Nephron (organoid): ENCODE measurements around the gene FAM149B1.

Experiments
- H3K27ac Mint-ChIP-seq, 3 experiments: 2 replicates each; pipeline ENCODE4 v1.8.0; 2020; ENCODE audit warnings: mixed read lengths in 3 of 3, mild to moderate bottlenecking in 2 of 3, moderate library complexity in 1 of 3
- H3K27me3 Mint-ChIP-seq: 2 replicates; pipeline ENCODE4 v1.8.0; 2021; ENCODE audit warnings: low read depth, mild to moderate bottlenecking, moderate library complexity, mixed read lengths
- H3K36me3 Mint-ChIP-seq: 2 replicates; pipeline ENCODE4 v1.8.0; 2020; ENCODE audit warnings: low read depth, mixed read lengths
- H3K4me1 Mint-ChIP-seq: 2 replicates; pipeline ENCODE4 v1.8.0; 2020; ENCODE audit warnings: mixed read lengths
- H3K4me3 Mint-ChIP-seq, 3 experiments: 2 replicates each; pipeline ENCODE4 v1.8.0; 2020; ENCODE audit warnings: mild to moderate bottlenecking in 3 of 3, mixed read lengths in 3 of 3, moderate library complexity in 2 of 3
- H3K9me3 Mint-ChIP-seq: 2 replicates; pipeline ENCODE4 v1.8.0; 2020; ENCODE audit warnings: mixed read lengths
- CTCF ChIP-seq, 3 experiments: fragments of 200-600 bp; sonication (generic); IDR thresholded peaks; one replicate each; pipeline ENCODE4 v1.5.0; 2021; ENCODE audit warnings: antibody characterized with exemption in 3 of 3; ENCODE audit not compliant: unreplicated experiment in 3 of 3

Gene FAM149B1

GRCh38 chr10:73167783-73168464, at the start of gene FAM149B1, which contains the start of gene ECD:
TSS of gene FAM149B1 (plus strand) at chr10:73168119. CDS start at chr10:73168340, 221 bp downstream.
TSS of gene ECD (minus strand) at chr10:73168008. CDS start at chr10:73163937, 4,071 bp downstream.
- Mint-ChIP-seq H3K4me1 (peaks cover 25% of the 10 kb centered on the region), H3K27ac (peak within 1 kb of the TSS; percentile 97 to 99 (median 98)), H3K27me3 (no peaks in the 10 kb centered on the region), H3K36me3 (peaks cover 36% of the 10 kb centered on the region), H3K9me3 (no peaks in the 10 kb centered on the region), H3K4me3 (peak within 1 kb of the TSS; percentile 98 to 99 (median 99))
- no peak for TF ChIP-seq CTCF (IDR thresholded peaks at IDR 0.05; ENCODE audit: unreplicated experiment in 3 of 3)

- peaks cover 7% of the 10 kb centered on the region for H3K36me3 Mint-ChIP-seq
- peaks cover 7% of the 10 kb centered on the region for H3K4me1 Mint-ChIP-seq
- no peak overlapping the region for H3K4me3 Mint-ChIP-seq
- TF ChIP-seq CTCF (IDR thresholded peaks at IDR 0.05; ENCODE audit: unreplicated experiment in 3 of 3), result no peak
- H3K9me3 Mint-ChIP-seq, result no peaks in the 10 kb centered on the region
- H3K27me3 Mint-ChIP-seq, result no peaks in the 10 kb centered on the region
- peak overlapping the region in 1 of 3 experiments; percentile 0 for H3K27ac Mint-ChIP-seq
Measured at GRCh38 chr10:73119457-73119856, 48.5 kb upstream of the FAM149B1 start.

- peak overlapping the region in 1 of 3 experiments; percentile 36 for H3K27ac Mint-ChIP-seq
- H3K27me3 Mint-ChIP-seq, result no peaks in the 10 kb centered on the region
- H3K9me3 Mint-ChIP-seq, result no peaks in the 10 kb centered on the region
- peaks cover 7% of the 10 kb centered on the region for H3K36me3 Mint-ChIP-seq
- no peak overlapping the region for H3K4me3 Mint-ChIP-seq
- TF ChIP-seq CTCF (IDR thresholded peaks at IDR 0.05; ENCODE audit: unreplicated experiment in 3 of 3), result no peak
- H3K4me1 Mint-ChIP-seq, result peaks cover 7% of the 10 kb centered on the region
Measured at GRCh38 chr10:73119952-73120351, 48.0 kb upstream of the FAM149B1 start.

DNA sequence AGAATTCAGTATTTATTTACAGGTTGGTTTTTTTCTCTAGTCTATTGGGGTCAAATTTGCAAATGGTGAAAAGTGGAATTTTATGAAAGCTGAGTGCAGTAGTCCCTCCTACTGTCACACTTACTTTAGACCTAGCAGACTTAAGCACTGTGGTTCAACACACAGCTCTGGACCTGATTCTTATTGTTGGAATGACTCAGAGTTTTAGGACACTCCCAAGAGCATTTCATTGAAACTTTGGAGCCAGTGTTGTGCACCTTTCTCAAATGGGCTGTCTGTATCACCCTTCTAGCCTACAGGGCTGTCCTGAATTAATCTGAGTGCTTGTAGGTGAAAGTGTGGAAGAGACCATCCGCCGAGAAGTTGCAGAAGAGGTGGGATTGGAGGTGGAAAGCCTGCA, 41.6 kb upstream of the FAM149B1 start:
- H3K36me3 Mint-ChIP-seq, result peaks cover 36% of the 10 kb centered on the region
- TF ChIP-seq CTCF (IDR thresholded peaks at IDR 0.05; ENCODE audit: unreplicated experiment in 3 of 3), result no peak
- no peak overlapping the region for H3K4me3 Mint-ChIP-seq
- no peaks in the 10 kb centered on the region for H3K9me3 Mint-ChIP-seq
- H3K4me1 Mint-ChIP-seq, result no peaks in the 10 kb centered on the region
- no peaks in the 10 kb centered on the region for H3K27me3 Mint-ChIP-seq
- H3K27ac Mint-ChIP-seq, result no peak overlapping the region

GRCh38 chr10:73131301-73131700, 36.6 kb upstream of the FAM149B1 start:
- no peaks in the 10 kb centered on the region for H3K9me3 Mint-ChIP-seq
- H3K4me1 Mint-ChIP-seq, result no peaks in the 10 kb centered on the region
- TF ChIP-seq CTCF (IDR thresholded peaks at IDR 0.05; ENCODE audit: unreplicated experiment in 3 of 3), result no peak
- H3K36me3 Mint-ChIP-seq, result peaks cover 64% of the 10 kb centered on the region
- H3K27me3 Mint-ChIP-seq, result no peaks in the 10 kb centered on the region
- H3K4me3 Mint-ChIP-seq, result no peak overlapping the region
- H3K27ac Mint-ChIP-seq, result no peak overlapping the region
